ENCODE results near the gene DHRS2. TPM values are rescaled to one million over a fixed set of nuclear protein-coding genes. Genes with fewer than 3 reads are reported as not detected.
"Not testable (repeated sequence)": the region's sequence is repeated elsewhere in the genome, so short reads cannot be mapped to it uniquely, and the experiment has no call there.

DHRS2 gene
- polyA plus RNA-seq, 1 donor = 0.84 TPM

DNA sequence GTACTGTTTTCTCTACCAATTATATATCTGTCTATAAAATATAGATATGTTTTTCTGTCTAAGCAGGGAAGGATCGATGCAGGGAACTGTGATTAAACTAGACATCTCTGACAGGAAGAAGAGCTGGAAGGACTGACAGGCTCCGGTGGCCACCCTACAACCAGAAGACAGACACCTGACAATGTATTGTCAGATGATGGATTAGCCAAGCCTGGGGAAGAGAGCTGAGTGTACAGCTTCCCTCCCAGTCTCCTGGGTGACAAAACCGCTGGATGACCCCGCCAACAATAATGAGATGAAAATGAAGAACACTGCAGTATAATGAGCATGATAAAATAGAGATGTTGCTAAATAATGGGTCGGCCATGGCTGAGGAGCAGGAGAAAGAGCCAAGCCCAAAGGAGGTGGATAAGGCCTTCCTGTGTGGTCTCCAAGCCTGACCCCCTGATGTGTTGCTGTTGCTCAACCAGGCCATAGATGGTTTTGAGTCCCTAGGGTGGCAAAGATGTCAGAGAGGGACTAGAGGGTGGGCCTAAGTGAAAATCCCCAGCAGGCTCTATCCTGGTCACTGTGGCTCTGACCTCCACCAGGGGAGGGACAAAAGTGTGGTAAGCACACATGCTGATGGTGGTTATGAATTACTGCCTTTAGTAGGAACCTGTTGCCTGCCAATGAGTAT lies 28.2 kb downstream of the DHRS2 start:
- no peaks in the 10 kb centered on the region for H3K4me1 ChIP-seq (ENCODE audit: control insufficient read depth, insufficient read depth, low read length)
- no peaks in the 10 kb centered on the region for H3K36me3 ChIP-seq (ENCODE audit: control insufficient read depth, insufficient read depth, low read length)
- no peaks in the 10 kb centered on the region for H3K27me3 ChIP-seq (ENCODE audit: control insufficient read depth, insufficient read depth, low read length)
- no peak for DNase-seq
- no peak overlapping the region for H3K4me3 ChIP-seq (ENCODE audit: low read length)
- WGBS (ENCODE audit: insufficient coverage, low lambda C conversion rate) = 100% methylated on average over 2 of the region's 5 CpGs
- no peaks in the 10 kb centered on the region for H3K9me3 ChIP-seq (ENCODE audit: control insufficient read depth, low read depth, low read length)
- no peak overlapping the region for H3K27ac ChIP-seq (ENCODE audit: low read length)

DNA sequence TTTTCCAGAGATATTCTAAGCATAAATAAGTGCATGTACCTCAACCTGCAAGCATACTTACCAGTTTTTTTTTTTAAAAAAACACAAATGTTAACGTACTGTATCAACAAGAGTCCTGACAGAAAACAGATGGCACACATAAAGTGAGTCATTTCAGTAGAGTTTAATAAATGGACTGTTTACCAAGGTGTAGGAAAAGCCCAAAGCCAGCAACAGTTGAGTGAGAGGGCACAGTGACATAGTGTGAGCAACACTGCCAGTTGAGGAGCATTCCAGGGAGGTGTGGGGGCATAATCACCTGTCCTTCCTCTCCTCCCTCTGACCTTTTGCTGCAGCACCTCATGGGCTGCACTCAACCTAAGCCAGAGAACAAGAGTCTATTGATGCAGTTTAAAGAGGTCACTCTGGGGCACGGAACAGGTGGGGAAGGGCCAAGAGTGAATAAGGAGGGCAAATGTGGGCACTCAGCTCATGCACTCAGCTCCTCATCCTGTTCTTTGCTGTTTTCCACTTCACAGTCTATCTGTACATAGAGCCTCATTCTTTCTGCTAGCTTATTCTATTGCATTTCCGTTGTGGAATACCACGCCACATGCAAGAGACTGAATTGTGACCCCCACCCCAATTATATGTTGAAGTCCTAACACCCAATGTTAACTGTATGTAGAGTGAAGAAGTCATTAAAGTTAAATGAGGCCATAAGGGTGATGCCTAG lies 29.3 kb downstream of the DHRS2 start:
- H3K36me3 ChIP-seq (ENCODE audit: control insufficient read depth, insufficient read depth, low read length) = no peaks in the 10 kb centered on the region
- H3K4me3 ChIP-seq (ENCODE audit: low read length) = no peak overlapping the region
- H3K27me3 ChIP-seq (ENCODE audit: control insufficient read depth, insufficient read depth, low read length) = no peaks in the 10 kb centered on the region
- DNase-seq = no peak
- H3K9me3 ChIP-seq (ENCODE audit: control insufficient read depth, low read depth, low read length) = no peaks in the 10 kb centered on the region
- no peak overlapping the region for H3K27ac ChIP-seq (ENCODE audit: low read length)
- H3K4me1 ChIP-seq (ENCODE audit: control insufficient read depth, insufficient read depth, low read length) = no peaks in the 10 kb centered on the region
- WGBS (ENCODE audit: insufficient coverage, low lambda C conversion rate) = 40% methylated on average over 1 of the region's 4 CpGs

DNA sequence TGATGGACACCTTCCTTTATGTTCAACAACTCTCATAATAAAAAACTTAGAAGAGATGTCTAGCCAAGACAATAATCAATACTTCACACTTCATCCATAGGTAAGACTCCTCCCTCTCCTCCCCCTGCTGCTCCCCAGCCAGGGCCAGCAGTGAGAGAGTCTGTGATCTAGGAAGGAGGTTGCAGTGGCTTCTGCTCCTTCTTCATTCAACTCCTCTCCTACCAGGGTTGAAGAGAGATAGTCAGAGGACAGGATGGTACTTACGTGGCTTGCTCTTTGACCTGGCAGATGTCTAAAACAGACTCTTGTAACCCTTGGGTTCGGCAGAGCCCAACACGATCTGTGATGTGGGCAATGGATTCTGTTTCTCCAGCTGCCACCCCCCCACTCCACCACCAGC lies 31.0 kb downstream of the DHRS2 start:
- Histone ChIP-seq H3K4me3 (ENCODE audit: low read length) (no peak overlapping the region), H3K27ac (ENCODE audit: low read length) (no peak overlapping the region), H3K27me3 (ENCODE audit: control insufficient read depth, insufficient read depth, low read length) (no peaks in the 10 kb centered on the region), H3K9me3 (ENCODE audit: control insufficient read depth, low read depth, low read length) (no peaks in the 10 kb centered on the region), H3K36me3 (ENCODE audit: control insufficient read depth, insufficient read depth, low read length) (no peaks in the 10 kb centered on the region), H3K4me1 (ENCODE audit: control insufficient read depth, insufficient read depth, low read length) (no peaks in the 10 kb centered on the region)
- DNase-seq = no peak
- WGBS (ENCODE audit: insufficient coverage, low lambda C conversion rate) = no CpG with 5 or more reads among the region's 3 CpGs

DNA sequence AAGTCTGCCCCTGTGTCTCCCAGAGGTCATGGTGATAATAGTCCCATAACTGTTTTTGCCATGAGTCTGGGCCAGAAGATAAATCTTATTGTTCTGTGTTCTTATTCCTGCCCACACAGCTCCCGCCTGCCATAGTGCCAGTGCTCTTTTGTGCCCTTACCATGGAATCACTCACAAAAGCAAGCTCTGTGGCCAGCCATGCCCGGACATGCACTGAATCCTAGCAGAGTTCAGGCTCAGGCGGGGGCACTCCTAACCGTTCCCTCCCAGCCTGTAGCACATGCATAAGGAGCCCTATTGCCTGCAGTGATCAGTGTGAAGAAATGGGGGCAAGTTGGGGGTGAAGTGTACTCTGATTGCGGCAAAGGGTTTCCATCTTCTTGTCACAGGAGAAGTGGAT lies 33.3 kb downstream of the DHRS2 start:
- H3K36me3 ChIP-seq (ENCODE audit: control insufficient read depth, insufficient read depth, low read length) = no peaks in the 10 kb centered on the region
- no peaks in the 10 kb centered on the region for H3K9me3 ChIP-seq (ENCODE audit: control insufficient read depth, low read depth, low read length)
- DNase-seq = no peak
- H3K4me1 ChIP-seq (ENCODE audit: control insufficient read depth, insufficient read depth, low read length) = no peaks in the 10 kb centered on the region
- no peak overlapping the region for H3K27ac ChIP-seq (ENCODE audit: low read length)
- H3K27me3 ChIP-seq (ENCODE audit: control insufficient read depth, insufficient read depth, low read length) = no peaks in the 10 kb centered on the region
- no CpG with 5 or more reads among the region's 5 CpGs for WGBS (ENCODE audit: insufficient coverage, low lambda C conversion rate)
- H3K4me3 ChIP-seq (ENCODE audit: low read length) = no peak overlapping the region

DNA sequence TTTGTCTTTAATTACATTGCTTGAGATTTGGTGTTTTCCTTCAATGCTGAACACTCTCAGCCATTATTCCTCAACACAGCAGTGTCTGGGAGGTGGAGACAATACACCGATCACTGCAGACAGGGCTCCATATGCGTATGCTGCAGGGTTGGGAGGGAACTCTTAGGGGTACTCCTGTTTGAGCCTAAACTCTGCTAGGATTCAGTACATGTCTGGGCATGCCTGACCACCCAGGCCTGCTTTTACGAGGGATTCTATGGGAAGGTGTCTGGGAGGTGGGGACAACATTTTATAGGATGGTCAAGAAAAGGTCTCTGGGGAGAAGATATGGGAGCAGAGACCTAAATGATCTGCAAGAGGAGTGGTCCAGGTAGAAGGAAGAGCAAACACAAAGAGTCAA lies 34.3 kb downstream of the DHRS2 start:
- no peaks in the 10 kb centered on the region for H3K9me3 ChIP-seq (ENCODE audit: control insufficient read depth, low read depth, low read length)
- H3K4me3 ChIP-seq (ENCODE audit: low read length) = no peak overlapping the region
- WGBS (ENCODE audit: insufficient coverage, low lambda C conversion rate) = 100% methylated on average over 1 of the region's 3 CpGs
- H3K27me3 ChIP-seq (ENCODE audit: control insufficient read depth, insufficient read depth, low read length) = no peaks in the 10 kb centered on the region
- H3K27ac ChIP-seq (ENCODE audit: low read length) = no peak overlapping the region
- DNase-seq = no peak
- H3K4me1 ChIP-seq (ENCODE audit: control insufficient read depth, insufficient read depth, low read length) = no peaks in the 10 kb centered on the region
- H3K36me3 ChIP-seq (ENCODE audit: control insufficient read depth, insufficient read depth, low read length) = no peaks in the 10 kb centered on the region

DNA sequence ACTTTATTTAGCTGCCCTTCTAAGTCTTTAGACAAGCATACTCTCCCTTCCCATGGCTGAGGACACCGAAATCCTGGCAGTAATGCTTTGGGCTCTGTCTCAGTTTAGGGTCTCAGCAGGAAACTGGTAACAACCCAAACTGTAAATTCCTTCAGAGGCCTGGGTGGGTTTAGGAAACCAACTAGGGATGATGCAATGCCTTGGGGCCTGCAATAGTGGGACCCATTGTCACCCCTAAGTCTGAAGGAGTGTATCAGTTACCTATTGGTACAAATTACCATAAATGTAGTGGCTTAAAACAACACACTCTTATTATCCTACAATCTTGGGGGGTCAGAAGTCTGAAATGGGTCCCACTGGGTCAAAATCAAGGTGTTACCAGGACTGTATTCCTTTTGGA lies 36.0 kb downstream of the DHRS2 start:
- no peaks in the 10 kb centered on the region for H3K36me3 ChIP-seq (ENCODE audit: control insufficient read depth, insufficient read depth, low read length)
- H3K27ac ChIP-seq (ENCODE audit: low read length) = no peak overlapping the region
- H3K4me1 ChIP-seq (ENCODE audit: control insufficient read depth, insufficient read depth, low read length) = no peaks in the 10 kb centered on the region
- no CpG with 5 or more reads among the region's 1 CpG for WGBS (ENCODE audit: insufficient coverage, low lambda C conversion rate)
- no peaks in the 10 kb centered on the region for H3K27me3 ChIP-seq (ENCODE audit: control insufficient read depth, insufficient read depth, low read length)
- no peak overlapping the region for H3K4me3 ChIP-seq (ENCODE audit: low read length)
- H3K9me3 ChIP-seq (ENCODE audit: control insufficient read depth, low read depth, low read length) = no peaks in the 10 kb centered on the region
- no peak for DNase-seq

DNA sequence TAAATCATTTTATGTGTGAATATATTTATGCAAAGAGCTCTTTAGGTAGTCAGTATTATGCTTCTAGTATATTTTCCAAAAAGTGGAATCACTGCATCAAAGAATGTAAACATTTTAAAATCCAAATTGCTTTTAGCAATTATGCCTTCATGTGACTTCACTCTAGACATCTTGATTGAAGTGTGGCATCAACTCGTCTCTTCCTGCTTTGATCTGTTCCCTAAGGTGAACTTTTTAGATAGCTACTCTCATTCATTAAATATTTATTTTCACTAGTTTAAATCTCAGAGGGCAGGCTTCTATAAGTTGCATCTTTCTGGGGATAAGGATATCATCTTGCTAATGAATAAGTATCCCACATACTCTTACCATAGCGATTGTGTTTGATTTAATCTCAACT lies 39.2 kb downstream of the DHRS2 start:
- Histone ChIP-seq H3K27ac (ENCODE audit: low read length) (no peak overlapping the region), H3K27me3 (ENCODE audit: control insufficient read depth, insufficient read depth, low read length) (no peaks in the 10 kb centered on the region), H3K4me1 (ENCODE audit: control insufficient read depth, insufficient read depth, low read length) (no peaks in the 10 kb centered on the region), H3K9me3 (ENCODE audit: control insufficient read depth, low read depth, low read length) (no peaks in the 10 kb centered on the region), H3K4me3 (ENCODE audit: low read length) (no peak overlapping the region), H3K36me3 (ENCODE audit: control insufficient read depth, insufficient read depth, low read length) (no peaks in the 10 kb centered on the region)
- DNase-seq = no peak
- no CpG with 5 or more reads among the region's 2 CpGs for WGBS (ENCODE audit: insufficient coverage, low lambda C conversion rate)

DNA sequence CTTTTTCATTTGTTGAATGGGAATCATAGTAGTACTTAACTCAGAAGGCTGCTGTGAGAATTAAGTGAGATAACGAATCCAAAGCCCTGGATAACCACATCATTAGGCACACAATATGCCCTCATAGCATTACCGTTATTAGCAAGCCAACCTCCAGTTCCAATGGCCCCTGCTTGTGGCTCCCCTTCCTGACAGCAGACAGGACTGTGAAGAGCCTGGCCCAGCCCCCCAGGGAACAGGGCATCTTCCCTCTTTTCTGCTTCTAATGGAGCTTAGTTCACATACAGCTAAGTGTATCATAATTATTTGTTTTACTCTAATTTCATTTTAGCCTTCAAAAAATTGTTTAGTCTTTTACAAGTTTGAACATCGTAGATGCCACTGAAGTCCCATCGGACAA lies 39.7 kb downstream of the DHRS2 start:
- no peaks in the 10 kb centered on the region for H3K36me3 ChIP-seq (ENCODE audit: control insufficient read depth, insufficient read depth, low read length)
- no peak for DNase-seq
- H3K4me1 ChIP-seq (ENCODE audit: control insufficient read depth, insufficient read depth, low read length) = no peaks in the 10 kb centered on the region
- no peaks in the 10 kb centered on the region for H3K27me3 ChIP-seq (ENCODE audit: control insufficient read depth, insufficient read depth, low read length)
- H3K9me3 ChIP-seq (ENCODE audit: control insufficient read depth, low read depth, low read length) = no peaks in the 10 kb centered on the region
- H3K4me3 ChIP-seq (ENCODE audit: low read length) = no peak overlapping the region
- no peak overlapping the region for H3K27ac ChIP-seq (ENCODE audit: low read length)
- WGBS (ENCODE audit: insufficient coverage, low lambda C conversion rate) = no CpG with 5 or more reads among the region's 4 CpGs

DNA sequence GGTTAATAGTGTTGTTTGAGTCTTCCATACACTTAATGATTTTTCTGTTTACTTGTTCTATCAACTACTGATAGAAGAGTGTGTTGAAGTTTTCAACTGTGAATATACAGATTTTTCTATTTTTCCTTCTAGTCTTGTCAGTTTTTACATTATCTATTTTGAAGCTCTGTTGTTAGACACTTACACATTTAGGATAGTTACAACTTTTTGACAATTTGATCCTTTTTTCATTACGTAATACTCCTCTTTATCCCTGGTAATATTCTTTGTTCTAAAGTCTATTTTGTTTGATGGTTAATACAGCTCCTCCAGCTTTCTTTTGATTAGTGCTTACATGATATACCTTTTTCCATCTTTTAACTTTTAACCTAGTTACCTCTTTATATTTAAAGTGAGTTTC lies 45.2 kb downstream of the DHRS2 start:
- Histone ChIP-seq H3K4me1 (ENCODE audit: control insufficient read depth, insufficient read depth, low read length) (no peaks in the 10 kb centered on the region), H3K27ac (ENCODE audit: low read length) (no peak overlapping the region), H3K27me3 (ENCODE audit: control insufficient read depth, insufficient read depth, low read length) (no peaks in the 10 kb centered on the region), H3K9me3 (ENCODE audit: control insufficient read depth, low read depth, low read length) (no peaks in the 10 kb centered on the region), H3K36me3 (ENCODE audit: control insufficient read depth, insufficient read depth, low read length) (no peaks in the 10 kb centered on the region), H3K4me3 (ENCODE audit: low read length) (no peak overlapping the region)
- 100% methylated on average over 1 of the region's 1 CpG for WGBS (ENCODE audit: insufficient coverage, low lambda C conversion rate)
- DNase-seq = no peak

DNA sequence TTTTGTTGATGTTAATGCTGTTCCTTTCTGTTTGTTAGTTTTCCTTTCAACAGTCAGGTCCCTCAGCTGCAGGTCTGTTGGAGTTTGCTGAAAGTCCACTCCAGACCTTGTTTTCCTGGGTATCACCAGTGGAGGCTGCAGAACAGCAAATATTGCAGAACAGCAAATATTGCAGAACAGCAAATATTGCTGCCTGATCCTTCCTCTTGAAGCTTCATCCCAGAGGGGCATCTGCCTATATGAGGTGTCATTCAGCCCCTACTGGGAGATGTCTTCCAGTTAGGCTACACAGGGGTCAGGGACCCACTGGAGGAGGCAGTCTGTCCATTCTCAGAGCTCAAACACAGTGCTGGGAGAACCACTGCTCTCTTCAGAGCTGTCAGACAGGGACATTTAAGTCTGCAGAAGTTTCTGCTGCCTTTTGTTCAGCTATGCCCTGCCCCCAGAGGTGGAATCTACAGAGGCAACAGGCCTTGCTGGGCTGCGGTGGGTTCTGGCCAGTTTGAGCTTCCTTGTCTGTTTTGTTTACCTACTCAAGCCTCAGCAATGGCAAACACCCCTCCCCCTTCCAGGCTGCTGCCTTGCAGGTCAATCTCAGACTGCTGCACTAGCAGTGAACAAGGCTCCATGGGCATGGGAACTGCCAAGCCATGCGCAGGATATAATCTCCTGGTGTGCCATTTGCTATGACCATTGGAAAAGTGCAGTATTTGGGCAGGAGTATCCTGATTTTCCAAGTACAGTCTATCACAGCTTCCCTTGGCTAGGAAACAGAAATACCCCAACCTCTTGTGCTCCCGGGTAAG lies 53.7 kb downstream of the DHRS2 start:
- not testable (repeated sequence) for DNase-seq; H3K27me3 ChIP-seq (ENCODE audit: control insufficient read depth, insufficient read depth, low read length); H3K36me3 ChIP-seq (ENCODE audit: control insufficient read depth, insufficient read depth, low read length); H3K27ac ChIP-seq (ENCODE audit: low read length); H3K4me3 ChIP-seq (ENCODE audit: low read length); H3K4me1 ChIP-seq (ENCODE audit: control insufficient read depth, insufficient read depth, low read length); H3K9me3 ChIP-seq (ENCODE audit: control insufficient read depth, low read depth, low read length)
- no CpG with 5 or more reads among the region's 3 CpGs for WGBS (ENCODE audit: insufficient coverage, low lambda C conversion rate)
